Left cardiac atrium (tissue), 4 donors: ENCODE data around the gene SRGAP2C. TPM values are rescaled to one million over a fixed set of nuclear protein-coding genes. Genes with fewer than 3 reads are reported as not detected.
"Not testable (repeated sequence)": the region's sequence is repeated elsewhere in the genome, so short reads cannot be mapped to it uniquely, and the experiment has no call there.

Experiments used
- ATAC-seq, 2 donors: fragments of 200-7000 bp; cut with Tn5 transposase; one replicate each; pipeline ENCODE4 v1.9.1; 2020; ENCODE audit warnings: mild to moderate bottlenecking in 2 of 2, moderate library complexity in 2 of 2
- DNase-seq: peaks from one replicate; pipeline ENCODE4 v3.0.0-alpha.2; 2020
- intact Hi-C, 2 donors: fragments of 100-400 bp; cut with DNase I; formaldehyde crosslinking; loops; one replicate each; pipeline versions ENCODE4 v1.14.1 to v1.15.1; 2022 to 2023
- long read RNA-seq: library from polyadenylated mRNA; unstranded; transcript quantifications from one replicate; pipeline ENCODE4 v2.0.0, GENCODE V29; 2021
- total RNA-seq, 2 donors: library from RNA; stranded (reverse); fragmentation: NEBNext Ultra II Directional; extraction: Animal tissue kit (Norgen Biotek cat#: 25700); gene quantifications; one replicate each; pipeline ENCODE4 v1.2.1, GENCODE V29; 2021
- donor health status: DM: no; HTN: yes; CAD: no.
- donor health status: DM: no; HTN: yes; CAD: no; lungs with severe emphysema.
- donor health status: DM: yes; HTN: yes; CAD: no.
- donor health status: Dilated cardiomyopathy.

The SRGAP2C gene
- 10 to 100 TPM; 16.9 to 21.8 TPM for total RNA-seq
- long read RNA-seq, full-length matches to known transcripts: 1 of 7 reads
- long read RNA-seq, partial matches to known transcripts: 1 of 7 reads
- long read RNA-seq, other reads (novel, unspliced or antisense): 5 of 7 reads

- intact Hi-C loops: not testable (repeated sequence)
- peak; percentile 93 for DNase-seq
Observed at GRCh38 chr1:121184290-121185127, at the start of gene SRGAP2C, which contains the start of gene FAM72B. Gene SRGAP2C, plus strand, starts transcription at chr1:121184975. Its CDS starts 2,472 bp downstream, at chr1:121187447. Gene FAM72B, minus strand, starts transcription at chr1:121184340. Its CDS starts 851 bp downstream, at chr1:121183489.

DNA sequence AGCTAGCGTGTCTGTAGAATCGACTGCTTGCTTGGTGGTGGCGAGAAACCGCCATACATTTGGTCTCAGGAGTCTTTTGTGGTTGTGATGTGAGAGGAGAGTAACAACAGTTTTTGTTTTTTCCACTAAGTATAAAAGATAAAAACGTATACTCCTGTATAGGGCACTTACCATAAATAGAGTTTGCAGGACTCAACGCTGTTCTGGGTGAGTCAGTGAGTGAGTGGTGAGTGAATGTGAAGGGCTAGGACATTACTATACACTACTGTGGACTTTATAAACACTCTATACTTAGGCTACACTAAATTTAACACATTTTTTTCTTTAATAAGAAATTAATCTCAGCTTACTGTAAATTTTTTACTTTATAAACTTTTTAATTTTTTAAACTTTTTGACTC is 44.4 kb upstream of the SRGAP2C start:
- DNase-seq, intact Hi-C loops, ATAC-seq: not testable (repeated sequence)

More at GRCh38 chr1:121184290-121185127, at the start of gene SRGAP2C, which contains the start of gene FAM72B:
- ATAC-seq: peak; percentile 85 to 91

GRCh38 chr1:121148489-121149190 is 36.1 kb upstream of the SRGAP2C start:
- intact Hi-C loops, DNase-seq: not testable (repeated sequence)
- ATAC-seq: peak; percentile 71 to 79

GRCh38 chr1:121151294-121151693 is 33.5 kb upstream of the SRGAP2C start:
- intact Hi-C loops, DNase-seq: not testable (repeated sequence)
- peak in 1 of 2 donors; percentile 78 for ATAC-seq

- ATAC-seq, intact Hi-C loops, DNase-seq: not testable (repeated sequence)
Observed at GRCh38 chr1:121152788-121153187, 32.0 kb upstream of the SRGAP2C start.

DNA sequence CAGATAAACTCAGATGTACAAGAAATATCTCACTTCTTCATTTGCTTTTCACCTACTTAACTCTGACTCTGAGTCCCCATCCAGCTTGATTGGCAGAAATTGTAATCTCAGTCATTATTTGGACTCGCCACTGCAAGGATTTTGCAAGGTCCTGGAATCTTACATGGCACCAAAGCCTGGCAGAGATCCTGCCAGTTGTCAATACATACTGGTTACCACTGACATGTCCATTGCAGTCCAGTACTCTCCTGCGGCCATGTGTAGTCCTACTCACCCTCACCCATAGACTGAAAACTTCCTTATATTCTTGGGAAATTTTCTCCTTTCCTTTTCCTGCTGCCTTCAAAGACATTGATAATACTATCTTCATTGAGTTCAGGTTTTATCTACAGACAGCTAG is 30.0 kb upstream of the SRGAP2C start:
- DNase-seq, intact Hi-C loops: not testable (repeated sequence)
- peak; percentile 34 to 80 for ATAC-seq

DNA sequence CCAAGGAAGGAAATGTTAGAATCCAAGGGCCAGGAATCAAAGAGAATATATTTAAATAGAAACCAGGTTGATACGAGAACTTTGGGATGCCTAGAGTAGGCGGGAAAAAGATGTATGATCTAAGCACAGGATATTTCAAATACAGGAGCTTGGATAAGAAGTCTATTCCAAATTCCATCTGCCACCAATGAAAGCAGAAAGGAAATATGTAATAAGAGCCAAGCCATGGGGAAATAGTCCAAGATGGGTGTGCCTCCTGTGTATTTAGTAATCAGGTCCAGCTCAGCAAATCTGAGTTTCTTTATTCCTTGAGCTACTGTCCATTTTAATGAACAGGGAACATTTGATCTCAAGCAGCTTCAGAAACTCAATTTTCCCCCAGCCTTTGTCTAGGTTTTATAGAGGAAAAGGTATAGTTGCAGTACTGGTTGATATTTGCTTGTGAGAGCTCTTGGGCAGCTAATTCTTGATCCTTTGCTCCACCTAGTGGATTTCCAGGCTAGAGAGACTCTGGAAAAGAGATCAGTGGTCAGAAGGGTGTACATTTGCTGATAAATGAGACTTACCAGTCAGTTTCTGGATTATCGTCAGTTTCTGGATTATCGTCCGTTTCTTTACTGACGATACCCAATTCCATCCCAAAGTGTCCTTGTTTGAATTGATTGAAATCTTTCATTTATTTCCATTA is 29.0 kb upstream of the SRGAP2C start:
- intact Hi-C loops, DNase-seq: not testable (repeated sequence)
- peak; percentile 31 to 36 for ATAC-seq

GRCh38 chr1:121156958-121157603 is 27.7 kb upstream of the SRGAP2C start:
- intact Hi-C loops, DNase-seq: not testable (repeated sequence)
- ATAC-seq: peak; percentile 40 to 47

DNA sequence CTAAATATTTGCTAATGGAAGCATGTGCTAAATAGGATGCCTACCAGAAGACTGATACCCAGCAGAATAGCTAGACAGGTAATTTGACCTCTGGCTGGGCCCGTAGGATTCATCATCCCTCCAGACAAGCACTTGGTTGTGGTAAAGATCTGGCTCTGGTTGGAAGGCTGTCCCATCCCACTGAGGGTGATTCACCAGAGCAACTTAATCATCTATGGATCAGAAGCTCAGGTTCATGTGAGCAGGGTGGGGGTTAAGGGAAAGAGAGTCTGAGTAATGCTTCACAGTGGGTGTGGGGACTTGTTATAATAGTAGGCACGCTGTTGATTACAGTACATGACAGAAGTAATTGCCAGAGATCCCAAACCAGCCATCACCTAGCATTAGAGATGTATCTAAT is 27.2 kb upstream of the SRGAP2C start:
- peak in 1 of 2 donors; percentile 83 for ATAC-seq
- DNase-seq, intact Hi-C loops: not testable (repeated sequence)

DNA sequence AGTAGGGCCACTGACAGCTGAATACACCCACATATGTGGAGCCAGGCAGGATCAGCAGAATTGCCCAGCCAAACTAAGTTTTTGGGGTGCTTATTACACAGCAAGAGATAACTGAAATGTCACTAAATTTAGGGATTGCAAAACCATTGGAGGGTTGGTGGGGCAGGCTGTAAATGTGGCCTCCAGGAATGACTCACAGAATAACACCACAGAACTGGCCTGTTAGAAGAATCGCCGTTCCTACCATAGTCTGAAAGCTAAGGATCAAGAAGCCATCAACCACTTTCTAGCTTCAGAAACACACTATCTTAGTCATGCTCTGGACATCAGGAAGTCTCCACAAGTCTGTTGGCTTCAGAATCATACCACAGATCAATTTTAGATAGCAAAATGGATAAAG is 24.7 kb upstream of the SRGAP2C start:
- DNase-seq, ATAC-seq, intact Hi-C loops: not testable (repeated sequence)

- DNase-seq, intact Hi-C loops, ATAC-seq: not testable (repeated sequence)
Observed at GRCh38 chr1:121161199-121161901, 23.4 kb upstream of the SRGAP2C start.

DNA sequence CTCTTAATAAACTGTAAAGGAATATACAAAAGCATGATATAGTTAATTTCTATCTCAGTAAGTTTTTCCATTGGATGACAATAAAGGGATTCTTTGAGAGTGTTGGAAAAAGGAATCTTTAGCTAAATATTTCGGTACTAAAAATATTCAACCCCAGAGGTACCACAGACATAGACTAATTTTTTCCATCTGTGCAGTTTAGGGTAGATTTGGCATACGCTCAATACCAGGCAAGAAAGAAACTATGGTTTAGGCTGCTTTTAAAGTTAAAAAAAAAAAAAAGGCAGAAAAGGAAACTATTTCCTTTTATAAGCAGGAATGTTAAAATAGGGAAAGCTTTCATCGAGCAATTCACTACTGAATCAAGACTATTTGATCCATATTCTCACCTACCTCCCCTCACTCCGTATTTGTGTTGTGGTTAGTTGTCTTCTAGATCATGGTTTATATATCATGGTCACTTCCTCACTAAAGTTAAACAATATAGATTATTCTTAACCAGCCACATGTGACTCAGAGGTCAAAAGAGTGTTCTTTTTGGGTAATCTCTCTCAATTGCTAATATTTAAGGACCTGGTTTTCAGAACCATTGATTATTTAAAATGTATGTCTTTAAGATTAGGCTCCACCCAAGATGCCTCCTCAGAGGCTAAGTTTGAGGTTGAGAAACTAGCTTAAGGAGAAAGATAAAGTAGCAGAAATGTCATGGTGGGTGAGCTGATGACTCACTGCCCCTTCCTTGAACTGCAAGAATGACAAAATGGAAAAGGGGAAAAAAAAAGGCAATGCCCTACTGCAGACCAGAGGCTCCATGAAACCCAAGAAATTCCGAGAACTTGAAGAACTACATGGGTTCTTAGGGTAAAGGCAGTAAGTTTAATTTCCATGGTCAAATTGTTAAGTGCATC is 20.7 kb upstream of the SRGAP2C start:
- peak in 1 of 2 donors; percentile 39 for ATAC-seq
- intact Hi-C loops, DNase-seq: not testable (repeated sequence)

DNA sequence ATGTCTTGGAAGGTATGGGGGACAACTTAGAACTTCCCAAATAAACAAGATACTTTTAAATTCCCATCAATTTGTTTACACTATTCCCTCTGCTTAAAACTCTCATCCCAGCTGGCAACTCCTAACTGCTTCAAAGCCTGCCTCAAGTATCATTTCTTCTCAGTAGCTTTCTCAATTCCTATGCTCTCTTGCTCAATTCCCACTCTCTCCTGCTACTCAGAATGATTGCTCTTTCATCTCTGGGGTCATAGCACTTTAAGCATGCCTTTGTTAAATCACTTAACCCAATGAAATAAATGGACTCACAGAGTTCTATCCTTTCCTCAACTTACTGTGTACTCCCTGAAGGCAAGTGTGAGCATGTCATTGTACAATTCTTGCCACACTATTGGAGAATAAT is 19.5 kb upstream of the SRGAP2C start:
- intact Hi-C loops, DNase-seq: not testable (repeated sequence)
- ATAC-seq: peak in 1 of 2 donors; percentile 21

DNA sequence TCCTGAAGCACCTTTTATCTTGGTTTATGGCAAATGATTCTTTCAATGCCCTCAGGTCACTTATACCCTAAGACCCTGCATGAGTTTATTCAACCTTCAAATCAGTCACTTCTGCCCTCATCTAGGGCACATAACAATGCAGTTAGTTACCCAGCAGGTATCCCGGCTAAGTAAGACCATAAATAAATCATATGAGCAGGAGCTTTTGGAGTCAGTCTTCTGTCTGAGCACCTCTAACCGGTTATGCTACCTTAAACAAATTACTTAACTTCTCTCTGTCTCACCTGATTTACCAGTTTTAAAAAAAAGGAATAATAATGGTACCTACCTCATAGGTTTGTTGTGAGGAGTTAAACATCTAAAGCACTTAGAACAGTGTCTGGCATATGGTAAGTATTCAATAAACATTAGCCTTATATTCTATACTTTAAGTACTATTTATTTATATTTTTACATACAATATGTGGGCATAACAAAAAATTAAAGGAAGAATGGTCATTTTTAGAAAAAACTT is 17.5 kb upstream of the SRGAP2C start:
- DNase-seq, intact Hi-C loops, ATAC-seq: not testable (repeated sequence)

DNA sequence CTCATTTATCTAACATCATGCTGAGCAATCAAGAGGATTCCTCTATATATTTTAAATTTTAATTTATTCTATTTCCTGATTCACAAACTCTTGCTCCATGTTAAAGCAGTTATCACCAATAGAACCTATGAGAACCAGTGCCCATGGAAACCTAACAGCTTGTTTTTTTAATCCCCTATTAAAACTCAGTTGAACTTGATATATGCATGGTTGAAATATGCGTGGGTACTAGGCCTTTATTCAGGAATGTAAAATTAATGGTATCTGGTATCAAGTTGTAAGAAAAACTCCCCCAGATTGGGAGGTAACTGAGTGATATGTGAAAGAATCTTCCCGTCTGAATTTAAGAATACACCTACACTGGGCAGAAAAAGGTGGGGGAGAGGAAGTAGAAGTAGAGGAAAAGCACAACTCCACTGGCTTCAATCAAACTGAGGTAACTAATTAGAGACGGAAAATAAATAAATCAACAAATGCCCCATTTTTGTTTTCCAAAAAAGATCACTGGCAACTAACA is 16.6 kb upstream of the SRGAP2C start:
- intact Hi-C loops: not testable (repeated sequence)
- peak in 1 of 2 donors; percentile 88 for ATAC-seq

GRCh38 chr1:121176649-121177048 is 8.1 kb upstream of the SRGAP2C start:
- intact Hi-C loops, ATAC-seq, DNase-seq: not testable (repeated sequence)

More for the DNA sequence above, 16.6 kb upstream of the SRGAP2C start:
- DNase-seq: not testable (repeated sequence)
